Epithelial cell of proximal tubule (primary cell): ENCODE results near the gene SLC16A2. TPM values are rescaled to one million over a fixed set of nuclear protein-coding genes. Genes with fewer than 3 reads are reported as not detected.
"Not testable (repeated sequence)": the region's sequence is repeated elsewhere in the genome, so short reads cannot be mapped to it uniquely, and the experiment has no call there.

Experiments
- DNase-seq: peaks from one replicate; pipeline ENCODE4 v3.0.0-alpha.2; 2011; ENCODE audit warnings: low read depth
- H3K4me3 ChIP-seq: 2 replicates; pipeline ENCODE4 v1.5.1; 2011; ENCODE audit warnings: low read depth, mild to moderate bottlenecking, low read length
- CTCF ChIP-seq: conservative IDR thresholded peaks from 2 replicates; pipeline ENCODE4 v1.5.1; 2012; ENCODE audit warnings: low read depth, mild to moderate bottlenecking, low read length
- total RNA-seq: library from RNA; depleted of rRNA; stranded (reverse); fragments of >200 nt; gene quantifications from 2 replicates; pipeline ENCODE4 v1.2.3, GENCODE V29; 2015

Gene SLC16A2
- total RNA-seq, 1 donor from 2014 or later: 5.3 TPM

GRCh38 chrX:74450803-74451449 lies 29.6 kb downstream of the SLC16A2 start:
- peak; percentile 52 for DNase-seq
- no peak for TF ChIP-seq CTCF
- H3K4me3 ChIP-seq: no peak overlapping the region

GRCh38 chrX:74451450-74452198 lies 30.3 kb downstream of the SLC16A2 start:
- H3K4me3 ChIP-seq: no peak overlapping the region
- no peak for TF ChIP-seq CTCF
- DNase-seq: no peak

GRCh38 chrX:74452199-74452481 lies 30.8 kb downstream of the SLC16A2 start:
- TF ChIP-seq CTCF: no peak
- no peak for DNase-seq
- H3K4me3 ChIP-seq: no peak overlapping the region

GRCh38 chrX:74453178-74453577 lies 31.9 kb downstream of the SLC16A2 start:
- no peak for DNase-seq
- no peak overlapping the region for H3K4me3 ChIP-seq
- TF ChIP-seq CTCF: no peak

GRCh38 chrX:74454233-74454632 lies 32.9 kb downstream of the SLC16A2 start:
- not testable (repeated sequence) for H3K4me3 ChIP-seq, DNase-seq

- no peak overlapping the region for H3K4me3 ChIP-seq
- DNase-seq: peak; percentile 15
- TF ChIP-seq CTCF: no peak
These were observed 37.4 kb downstream of the SLC16A2 start for GRCh38 chrX:74458736-74459135.

- TF ChIP-seq CTCF: no peak
These were observed 40.1 kb downstream of the SLC16A2 start for GRCh38 chrX:74461384-74461783.

More at GRCh38 chrX:74461384-74461783, 40.1 kb downstream of the SLC16A2 start:
- no peak overlapping the region for H3K4me3 ChIP-seq
- no peak for DNase-seq
